NCI-H1417 (cell line): ENCODE data around the gene RGP1.

ENCODE experiments used
- DNase-seq, 3 experiments: peaks; one replicate each; lab custom pipeline; 2025; lab: John Stamatoyannopoulos, UW

RGP1 gene

GRCh38 chr9:35806101-35806500 lies 57.0 kb downstream of the RGP1 start:
- no peak for DNase-seq
